Mucosa of rectum (tissue), 2 donors: ENCODE data around the gene MYO7B.

Source experiments
- H3K27ac ChIP-seq, 2 donors: one replicate each; pipeline ENCODE4 v1.7.0; 2013; ENCODE audit warnings: inconsistent platforms in 2 of 2, low read depth in 2 of 2, low read length in 2 of 2
- H3K27me3 ChIP-seq, 2 donors: one replicate each; pipeline ENCODE4 v1.7.0; 2013; ENCODE audit warnings: low read length in 2 of 2; ENCODE audit not compliant: control insufficient read depth in 2 of 2, insufficient read depth in 2 of 2
- H3K36me3 ChIP-seq, 2 donors: one replicate each; pipeline ENCODE4 v1.7.0; 2013; ENCODE audit warnings: low read length in 2 of 2; ENCODE audit not compliant: control insufficient read depth in 2 of 2, insufficient read depth in 2 of 2
- H3K4me1 ChIP-seq, 2 donors: one replicate each; pipeline ENCODE4 v1.7.0; 2013; ENCODE audit warnings: low read length in 2 of 2, mild to moderate bottlenecking in 1 of 2; ENCODE audit not compliant: control insufficient read depth in 2 of 2, insufficient read depth in 2 of 2
- H3K4me3 ChIP-seq, 2 donors: one replicate each; pipeline ENCODE4 v1.7.0; 2013; ENCODE audit warnings: low read length in 2 of 2
- H3K9ac ChIP-seq, 2 donors: one replicate each; pipeline ENCODE4 v1.7.0; 2013; ENCODE audit warnings: low read length in 2 of 2, low read depth in 1 of 2, mild to moderate bottlenecking in 1 of 2
- H3K9me3 ChIP-seq, 2 donors: one replicate each; pipeline ENCODE4 v1.7.0; 2013; ENCODE audit warnings: low read length in 2 of 2; ENCODE audit not compliant: control insufficient read depth in 2 of 2
- donor health status: healthy.
- donor health status: Normal muscosa, but diverticular disease.

Gene MYO7B

GRCh38 chr2:127545189-127545588 lies 9.7 kb downstream of the MYO7B start:
- Histone ChIP-seq H3K4me3 (no peak overlapping the region), H3K36me3 (peaks cover 6% of the 10 kb centered on the region in 2 donors), H3K9ac (no peak overlapping the region), H3K4me1 (peaks cover 19 to 27% of the 10 kb centered on the region in 2 donors), H3K9me3 (no peaks in the 10 kb centered on the region), H3K27ac (no peak overlapping the region), H3K27me3 (peaks cover 0 to 2% of the 10 kb centered on the region in 2 donors)

DNA sequence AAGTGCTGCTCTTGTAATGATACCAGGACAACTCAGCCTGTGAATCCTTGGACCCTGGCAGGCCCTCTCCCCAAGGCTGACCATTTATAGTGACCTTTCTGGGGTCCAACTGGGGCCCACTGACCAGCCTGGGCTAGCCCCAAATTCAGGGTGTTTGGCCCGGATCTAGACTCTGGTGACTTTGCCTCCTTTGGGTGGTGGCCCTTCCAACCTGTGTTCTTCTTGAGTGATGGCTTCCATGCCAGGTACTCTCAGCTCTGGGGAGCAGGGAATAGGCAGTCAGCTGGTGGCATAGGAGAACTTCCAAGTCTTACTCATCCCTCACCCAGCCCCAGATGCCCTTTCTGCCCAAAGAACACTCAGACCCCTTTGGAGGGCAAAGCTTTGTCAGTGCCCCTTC lies 10.3 kb downstream of the MYO7B start:
- Histone ChIP-seq H3K9ac (no peak overlapping the region), H3K27me3 (peaks cover 0 to 2% of the 10 kb centered on the region in 2 donors), H3K4me1 (peaks cover 19 to 24% of the 10 kb centered on the region in 2 donors), H3K27ac (no peak overlapping the region), H3K4me3 (no peak overlapping the region), H3K9me3 (no peaks in the 10 kb centered on the region), H3K36me3 (peaks cover 6% of the 10 kb centered on the region in 2 donors)

- no peak overlapping the region for H3K9ac ChIP-seq
- peaks cover 6% of the 10 kb centered on the region in 2 donors for H3K36me3 ChIP-seq
- H3K4me1 ChIP-seq, result peaks cover 14% of the 10 kb centered on the region in 2 donors
- no peaks in the 10 kb centered on the region for H3K27me3 ChIP-seq
- H3K27ac ChIP-seq, result no peak overlapping the region
- no peaks in the 10 kb centered on the region for H3K9me3 ChIP-seq
- H3K4me3 ChIP-seq, result no peak overlapping the region
These were observed 11.3 kb downstream of the MYO7B start for GRCh38 chr2:127546797-127547196.

GRCh38 chr2:127551221-127551930 lies 15.9 kb downstream of the MYO7B start:
- Histone ChIP-seq H3K4me3 (no peak overlapping the region), H3K27me3 (no peaks in the 10 kb centered on the region)

GRCh38 chr2:127552336-127552735 lies 16.9 kb downstream of the MYO7B start:
- Histone ChIP-seq H3K9ac (no peak overlapping the region), H3K27me3 (no peaks in the 10 kb centered on the region), H3K9me3 (no peaks in the 10 kb centered on the region), H3K27ac (no peak overlapping the region), H3K4me3 (no peak overlapping the region), H3K36me3 (peaks cover 0 to 6% of the 10 kb centered on the region in 2 donors), H3K4me1 (no peaks in the 10 kb centered on the region)

More at GRCh38 chr2:127551221-127551930, 15.9 kb downstream of the MYO7B start:
- H3K9ac ChIP-seq, result no peak overlapping the region
- no peaks in the 10 kb centered on the region for H3K9me3 ChIP-seq
- no peak overlapping the region for H3K27ac ChIP-seq
- no peaks in the 10 kb centered on the region for H3K4me1 ChIP-seq
- peaks cover 6% of the 10 kb centered on the region in 2 donors for H3K36me3 ChIP-seq

DNA sequence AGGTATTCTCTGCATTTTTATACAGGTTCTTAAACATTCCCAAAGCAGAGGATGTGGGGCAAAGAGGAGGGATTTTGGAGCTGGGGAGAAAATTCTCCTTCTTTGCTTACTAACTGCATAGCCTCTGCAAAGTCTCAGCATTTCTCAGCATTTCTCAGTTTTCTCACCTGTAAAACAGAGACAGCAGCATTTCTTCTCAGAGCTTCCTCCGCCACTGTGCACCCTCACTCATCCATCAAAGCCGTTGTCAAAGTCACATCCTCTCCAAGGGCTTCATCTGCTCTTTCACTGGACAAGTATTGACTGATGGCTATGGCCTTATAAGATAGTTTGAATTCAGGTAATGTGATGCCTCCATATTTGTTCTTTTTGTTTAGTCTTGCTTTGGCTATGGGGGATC lies 17.4 kb downstream of the MYO7B start:
- Histone ChIP-seq H3K36me3 (peaks cover 0 to 3% of the 10 kb centered on the region in 2 donors), H3K4me3 (no peak overlapping the region), H3K27ac (no peak overlapping the region), H3K4me1 (no peaks in the 10 kb centered on the region), H3K9ac (no peak overlapping the region), H3K27me3 (no peaks in the 10 kb centered on the region), H3K9me3 (no peaks in the 10 kb centered on the region)

DNA sequence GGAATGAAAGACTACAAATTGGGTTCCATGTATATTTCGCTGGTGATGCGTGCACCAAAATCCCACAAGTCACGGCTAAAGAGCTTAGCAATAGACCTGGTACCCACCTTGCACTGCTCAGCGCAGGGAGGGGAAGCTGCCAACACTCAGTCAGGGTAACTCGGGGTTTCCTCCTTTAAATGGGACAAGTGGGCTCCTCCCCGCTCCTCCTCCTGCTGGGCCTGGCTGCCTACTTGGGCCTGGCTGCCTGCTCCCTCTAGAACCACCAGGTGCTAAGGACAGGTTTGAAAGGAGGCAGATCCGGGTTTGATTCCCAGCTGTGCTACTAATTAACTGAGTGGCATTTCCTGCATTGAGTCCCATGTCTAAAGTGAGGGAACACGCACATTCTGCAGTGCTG lies 23.4 kb downstream of the MYO7B start:
- Histone ChIP-seq H3K27ac (no peak overlapping the region), H3K4me1 (peaks cover 0 to 13% of the 10 kb centered on the region in 2 donors), H3K27me3 (no peaks in the 10 kb centered on the region), H3K36me3 (peaks cover 12 to 15% of the 10 kb centered on the region in 2 donors), H3K9me3 (no peaks in the 10 kb centered on the region), H3K4me3 (no peak overlapping the region), H3K9ac (no peak overlapping the region)

GRCh38 chr2:127559454-127559853 lies 24.0 kb downstream of the MYO7B start:
- Histone ChIP-seq H3K9ac (no peak overlapping the region), H3K9me3 (no peaks in the 10 kb centered on the region), H3K4me3 (no peak overlapping the region), H3K27ac (no peak overlapping the region), H3K27me3 (no peaks in the 10 kb centered on the region), H3K36me3 (peaks cover 15 to 17% of the 10 kb centered on the region in 2 donors), H3K4me1 (peaks cover 0 to 13% of the 10 kb centered on the region in 2 donors)

GRCh38 chr2:127560201-127560930 lies 24.9 kb downstream of the MYO7B start:
- Histone ChIP-seq H3K27me3 (no peaks in the 10 kb centered on the region), H3K9ac (no peak overlapping the region), H3K27ac (no peak overlapping the region), H3K9me3 (no peaks in the 10 kb centered on the region), H3K36me3 (peaks cover 20% of the 10 kb centered on the region in 2 donors), H3K4me3 (no peak overlapping the region), H3K4me1 (peaks cover 0 to 13% of the 10 kb centered on the region in 2 donors)

GRCh38 chr2:127560931-127561280 lies 25.4 kb downstream of the MYO7B start:
- Histone ChIP-seq H3K4me1 (peaks cover 0 to 13% of the 10 kb centered on the region in 2 donors), H3K9me3 (no peaks in the 10 kb centered on the region), H3K9ac (no peak overlapping the region), H3K27me3 (no peaks in the 10 kb centered on the region), H3K27ac (no peak overlapping the region), H3K4me3 (no peak overlapping the region), H3K36me3 (peaks cover 24 to 26% of the 10 kb centered on the region in 2 donors)
